RWPE1 (cell line): ENCODE results near the gene S1PR3.

Experiments used
- CTCF ChIA-PET: fragments of 350-600 bp; sonication (Branson Sonifier 250); formaldehyde crosslinking; extraction: SDS; loops from one replicate; lab custom pipeline; 2021; lab: Yijun Ruan, JAX
- POLR2A ChIA-PET: fragments of 400-600 bp; formaldehyde crosslinking; extraction: SDS; loops from one replicate; lab custom pipeline; 2020; ENCODE audit warnings: antibody characterized with exemption; ENCODE audit not compliant: low non-redundant PET; lab: Yijun Ruan, JAX
- DNase-seq: peaks from one replicate; pipeline ENCODE4 v3.0.0; 2012; ENCODE audit warnings: low spot score
- H3K27ac ChIP-seq: fragments of 450-650 bp; 2 replicates; pipeline ENCODE4 v1.5.1; 2017
- TF ChIP-seq, protein P1 (sequence below): fragments of 450-650 bp; conservative IDR thresholded peaks from 2 replicates; pipeline ENCODE4 v1.5.1; 2017; ENCODE audit warnings: low read depth, mild to moderate bottlenecking

Gene S1PR3

DNA sequence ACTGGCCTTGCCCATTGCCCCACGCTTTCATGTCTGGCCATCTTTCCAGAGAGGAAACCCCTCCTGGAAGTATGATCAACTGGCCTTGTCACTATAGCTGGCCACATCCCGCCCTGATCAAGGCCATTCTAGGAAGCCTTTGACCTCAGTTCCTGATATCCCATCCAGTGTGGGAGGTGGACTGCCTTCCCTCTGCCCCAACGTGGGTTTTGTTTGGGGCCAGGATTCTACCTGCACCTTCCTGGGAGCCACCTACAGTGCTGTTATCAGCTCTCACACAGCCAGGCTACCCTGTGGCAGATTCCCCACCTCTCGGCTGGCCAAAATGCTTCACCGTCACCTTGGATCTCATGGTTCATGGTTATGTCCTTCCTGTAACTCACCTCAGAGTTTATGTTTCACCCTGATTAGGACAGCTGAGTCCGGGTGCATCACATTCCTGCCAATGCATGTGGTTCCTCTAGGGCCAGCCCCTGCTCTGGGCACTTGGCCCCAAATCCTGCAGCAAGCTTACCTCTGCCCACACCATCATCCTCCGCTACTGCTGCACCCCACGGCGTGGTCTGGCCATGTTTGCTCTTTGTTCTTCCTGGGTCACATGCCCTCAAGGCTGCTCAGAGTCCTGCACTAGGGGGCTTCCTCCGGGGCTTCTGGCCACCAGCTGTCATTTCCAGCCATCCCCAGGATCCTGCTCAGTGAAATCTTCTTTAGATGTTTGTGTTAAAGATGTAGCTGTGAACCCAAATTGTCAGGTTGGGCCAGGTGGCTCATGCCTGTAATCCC is 24.2 kb upstream of the S1PR3 start:
- ChIA-PET POLR2A (no interaction called here), CTCF (interaction anchor here (0.6 kb wide), 1 partner anchor 32 kb away, joined by 3 read pairs; no protein-coding TSS in a partner anchor)
- no peak for DNase-seq
- TF ChIP-seq, protein P1, sequence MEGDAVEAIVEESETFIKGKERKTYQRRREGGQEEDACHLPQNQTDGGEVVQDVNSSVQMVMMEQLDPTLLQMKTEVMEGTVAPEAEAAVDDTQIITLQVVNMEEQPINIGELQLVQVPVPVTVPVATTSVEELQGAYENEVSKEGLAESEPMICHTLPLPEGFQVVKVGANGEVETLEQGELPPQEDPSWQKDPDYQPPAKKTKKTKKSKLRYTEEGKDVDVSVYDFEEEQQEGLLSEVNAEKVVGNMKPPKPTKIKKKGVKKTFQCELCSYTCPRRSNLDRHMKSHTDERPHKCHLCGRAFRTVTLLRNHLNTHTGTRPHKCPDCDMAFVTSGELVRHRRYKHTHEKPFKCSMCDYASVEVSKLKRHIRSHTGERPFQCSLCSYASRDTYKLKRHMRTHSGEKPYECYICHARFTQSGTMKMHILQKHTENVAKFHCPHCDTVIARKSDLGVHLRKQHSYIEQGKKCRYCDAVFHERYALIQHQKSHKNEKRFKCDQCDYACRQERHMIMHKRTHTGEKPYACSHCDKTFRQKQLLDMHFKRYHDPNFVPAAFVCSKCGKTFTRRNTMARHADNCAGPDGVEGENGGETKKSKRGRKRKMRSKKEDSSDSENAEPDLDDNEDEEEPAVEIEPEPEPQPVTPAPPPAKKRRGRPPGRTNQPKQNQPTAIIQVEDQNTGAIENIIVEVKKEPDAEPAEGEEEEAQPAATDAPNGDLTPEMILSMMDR: no peak
- no peak overlapping the region for H3K27ac ChIP-seq

DNA sequence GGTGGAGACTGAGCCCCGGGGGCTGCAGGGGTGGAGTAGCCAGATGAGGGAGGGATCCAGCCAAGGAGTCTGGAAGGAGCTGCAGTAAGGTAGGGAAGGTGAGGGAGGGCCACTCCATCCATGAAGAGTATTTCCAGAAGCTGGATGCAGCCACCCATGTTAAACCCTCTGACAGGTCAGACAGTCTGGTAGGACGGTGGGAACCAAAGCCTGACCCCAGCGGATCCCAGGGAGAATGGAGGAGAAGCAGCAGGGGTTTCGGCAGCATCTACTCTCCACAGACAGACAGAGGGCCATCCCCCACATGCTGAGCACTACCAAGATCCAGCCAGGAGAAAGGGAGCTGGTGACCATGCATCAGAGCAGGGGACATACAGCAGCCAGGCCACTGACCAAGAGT is 22.5 kb upstream of the S1PR3 start:
- ChIA-PET CTCF (interaction anchor here (0.6 kb wide), 1 partner anchor 269 kb away, joined by 3 read pairs; no protein-coding TSS in a partner anchor), POLR2A (no interaction called here)
- H3K27ac ChIP-seq: no peak overlapping the region
- DNase-seq: no peak
- TF ChIP-seq, protein P1: no peak

DNA sequence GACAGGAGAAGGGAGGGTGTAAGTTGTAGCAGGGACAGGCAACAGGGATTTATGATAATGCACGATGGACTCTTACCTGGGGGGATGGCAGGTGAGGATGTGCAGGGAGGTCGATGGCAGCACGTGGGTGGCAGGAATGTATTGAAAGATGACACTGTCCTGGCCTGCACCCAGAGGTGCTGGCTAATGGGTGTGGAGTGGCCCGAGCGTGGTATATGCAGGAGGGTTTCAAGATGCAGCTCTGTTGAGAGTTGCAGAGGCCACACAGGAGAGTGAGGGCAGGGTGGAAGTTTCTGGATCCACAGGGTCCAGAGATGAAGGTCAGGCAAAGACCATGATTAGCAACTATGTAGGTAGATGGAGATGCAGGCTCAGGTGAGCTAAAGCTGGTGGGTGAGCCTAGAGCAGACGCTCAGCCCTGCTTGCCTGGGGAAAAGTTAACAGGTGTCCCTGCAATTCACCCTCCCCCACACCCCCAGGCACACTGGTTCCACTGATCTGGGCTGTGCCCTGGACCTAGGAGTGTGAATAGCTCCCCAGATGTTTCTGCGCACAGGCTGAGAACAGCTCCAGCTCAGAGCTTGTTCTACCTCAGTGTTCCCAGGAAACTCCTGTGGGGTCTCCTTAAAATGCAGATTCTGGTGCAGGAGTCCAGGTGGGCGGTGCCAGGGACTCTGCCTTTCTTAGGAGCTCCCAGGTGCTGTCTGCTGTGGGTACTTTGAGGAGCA is 21.5 kb upstream of the S1PR3 start:
- POLR2A ChIA-PET: no interaction called here
- H3K27ac ChIP-seq: no peak overlapping the region
- TF ChIP-seq, protein P1: no peak
- DNase-seq: no peak
- CTCF ChIA-PET: no interaction called here

DNA sequence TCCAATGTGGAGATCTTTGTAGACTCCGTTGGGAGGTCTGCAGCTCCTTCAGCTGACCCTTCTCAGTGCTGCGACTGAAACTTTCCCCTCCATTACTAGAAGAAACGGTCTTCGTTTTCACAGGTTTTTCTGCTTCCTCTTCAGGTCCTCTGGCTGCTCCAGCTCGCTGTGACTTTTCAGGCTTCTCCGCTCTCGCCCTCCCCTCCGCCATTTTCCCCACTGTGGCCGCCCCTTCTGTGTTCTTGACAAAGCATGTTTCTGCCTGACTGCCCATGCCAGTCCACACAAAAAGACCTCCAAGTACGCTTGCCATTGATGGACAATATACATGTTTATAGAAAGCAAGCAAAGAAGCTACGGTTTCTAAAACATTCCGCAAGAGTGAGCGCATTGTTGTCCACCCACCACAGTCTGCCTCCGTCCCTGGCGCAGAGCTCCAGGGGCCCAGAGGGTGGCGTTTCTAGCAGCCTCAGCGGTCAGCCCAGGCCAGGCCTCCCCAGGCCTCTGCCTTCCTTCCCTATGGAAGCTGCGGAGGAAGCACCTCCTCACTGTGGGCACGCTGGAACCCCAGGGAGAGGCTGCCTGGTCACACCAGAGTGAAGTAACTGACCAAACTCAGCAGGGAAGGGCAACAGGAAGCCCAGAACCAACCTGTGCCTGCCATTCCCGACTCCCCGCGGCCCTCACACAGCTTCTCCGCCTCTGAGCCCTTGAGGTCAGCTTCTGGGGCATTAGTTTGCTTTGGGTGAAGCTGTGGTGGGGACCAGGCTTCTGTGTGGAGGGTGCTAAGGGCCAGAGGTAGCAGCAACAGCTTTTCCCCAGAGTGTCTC is 19.9 kb upstream of the S1PR3 start:
- CTCF ChIA-PET: no interaction called here
- TF ChIP-seq, protein P1: no peak
- H3K27ac ChIP-seq: no peak overlapping the region
- POLR2A ChIA-PET: no interaction called here
- DNase-seq: no peak

DNA sequence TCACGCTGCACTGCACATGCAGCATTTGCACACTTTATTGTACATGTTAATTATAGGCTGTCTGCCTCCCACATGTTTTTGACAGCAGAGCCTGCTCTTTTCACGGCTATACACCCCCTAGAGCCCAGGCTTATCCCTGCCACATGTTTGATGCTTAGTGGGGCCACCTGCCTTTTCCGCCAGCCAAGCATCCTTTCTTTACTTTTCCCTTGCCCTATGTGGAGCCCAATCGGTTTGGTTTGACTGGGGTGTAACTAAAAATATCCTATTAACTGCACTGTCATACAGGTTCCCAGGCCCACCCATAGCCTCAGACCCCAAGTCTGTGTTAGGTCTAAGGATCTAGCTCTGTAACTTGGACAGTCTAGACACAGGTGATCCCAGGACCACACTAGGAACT is 18.9 kb upstream of the S1PR3 start:
- H3K27ac ChIP-seq: no peak overlapping the region
- CTCF ChIA-PET: no interaction called here
- no peak for DNase-seq
- POLR2A ChIA-PET: no interaction called here
- TF ChIP-seq, protein P1: no peak
